Renal cortical epithelial cell (primary cell): Measurements from ENCODE around the gene MYL3. TPM values are rescaled to one million over a fixed set of nuclear protein-coding genes. Genes with fewer than 3 reads are reported as not detected.
A peak's percentile ranks its signal among the peaks of the same experiment; 100 is the strongest.

Experiments
- DNase-seq: peaks from one replicate; pipeline ENCODE4 v3.0.0-alpha.2; 2011; ENCODE audit warnings: low read depth
- total RNA-seq: library from RNA; depleted of rRNA; stranded (reverse); fragments of >200 nt; gene quantifications from 2 replicates; pipeline ENCODE4 v1.2.3, GENCODE V29; 2014

Gene MYL3
- total RNA-seq, 1 donor from 2014 or later = 15.2 TPM

DNA sequence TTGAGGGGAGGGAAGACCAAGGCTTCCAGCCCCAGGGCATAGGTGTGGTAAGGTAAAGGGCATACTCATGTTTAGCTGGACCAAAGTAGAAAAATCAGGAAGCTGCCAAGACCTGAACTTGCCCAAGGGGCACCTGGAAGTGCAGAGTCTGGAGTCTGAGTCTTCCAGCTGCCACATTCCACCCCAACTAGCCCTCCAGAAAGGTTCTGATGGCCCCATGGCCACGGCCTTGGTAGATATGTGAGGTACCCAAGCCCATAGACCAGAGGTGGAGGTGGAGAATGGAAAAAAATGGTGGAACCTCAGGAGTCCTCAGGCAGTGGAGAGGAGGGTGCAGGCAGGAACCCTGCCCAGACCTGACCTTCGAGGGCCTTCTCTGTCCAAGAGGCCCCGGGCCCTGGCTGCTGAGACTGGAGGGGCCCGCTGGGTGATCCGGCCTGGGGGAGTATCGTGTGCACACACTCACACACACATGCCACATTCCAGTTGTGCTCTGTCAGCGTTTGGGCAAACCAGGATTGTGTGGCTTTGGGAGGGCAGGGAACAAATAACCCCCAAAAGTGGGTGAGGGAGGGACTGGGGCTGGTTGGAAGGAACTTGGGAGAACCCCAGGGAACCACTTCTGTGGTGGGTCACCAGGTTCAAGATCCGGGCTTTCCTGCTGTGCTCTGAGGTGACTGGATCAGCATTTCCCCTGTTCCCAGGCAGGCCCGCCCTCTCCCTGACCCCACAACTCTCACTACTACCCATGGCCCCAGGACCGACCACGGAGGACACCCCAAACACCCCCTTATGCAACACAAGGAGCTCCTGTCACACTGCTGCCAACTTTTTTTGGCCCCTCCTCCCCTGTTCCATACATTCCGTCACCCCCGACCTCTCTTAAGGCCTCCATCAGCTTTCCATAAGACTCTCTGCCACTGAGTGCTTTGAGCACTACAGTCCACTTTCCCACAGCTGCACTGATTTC lies 11.6 kb downstream of the MYL3 start:
- DNase-seq = no peak

- no peak for DNase-seq
Observed at GRCh38 chr3:46850468-46850779, 12.8 kb downstream of the MYL3 start.

DNA sequence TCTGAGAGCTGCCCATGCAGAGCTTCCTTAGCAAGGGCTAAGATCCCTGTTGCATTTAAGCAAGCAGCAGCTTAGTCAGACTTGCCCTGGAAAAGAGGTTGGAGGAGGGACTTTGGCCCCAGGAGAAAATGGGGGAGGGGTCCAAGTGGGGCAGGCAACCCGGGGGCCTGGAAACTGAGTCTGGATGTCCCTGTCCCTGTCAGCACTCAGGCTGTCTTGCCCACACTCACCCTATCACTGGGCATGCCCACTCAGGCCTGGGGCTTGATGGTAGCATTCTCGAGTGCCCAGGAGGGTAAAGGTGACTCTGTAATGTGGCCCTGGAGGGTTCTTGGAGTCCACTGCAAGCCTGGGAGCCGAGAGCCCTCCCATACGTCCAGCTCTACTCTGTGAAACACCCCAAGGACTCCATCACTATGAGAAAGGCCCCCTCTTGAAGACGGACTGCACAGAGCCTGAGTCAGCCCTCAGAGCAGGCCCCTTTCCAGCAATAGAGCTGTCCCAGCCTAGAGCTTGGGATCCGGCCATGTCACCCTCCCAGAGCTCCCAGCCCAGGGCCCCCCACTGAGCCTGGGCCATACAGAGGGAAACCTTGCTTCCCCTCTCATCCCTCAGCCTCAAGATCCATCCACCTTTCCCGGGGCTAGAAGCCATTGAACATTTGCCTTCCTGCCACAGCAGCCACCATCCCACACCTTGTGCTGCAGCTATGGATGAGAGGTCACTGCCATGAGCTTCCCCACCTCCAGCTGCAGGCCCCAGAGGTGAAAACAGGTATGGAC lies 13.4 kb downstream of the MYL3 start:
- no peak for DNase-seq

GRCh38 chr3:46849045-46849631 lies 14.1 kb downstream of the MYL3 start:
- no peak for DNase-seq

- DNase-seq = peak; percentile 6
Observed at GRCh38 chr3:46848271-46849044, 14.8 kb downstream of the MYL3 start.

DNA sequence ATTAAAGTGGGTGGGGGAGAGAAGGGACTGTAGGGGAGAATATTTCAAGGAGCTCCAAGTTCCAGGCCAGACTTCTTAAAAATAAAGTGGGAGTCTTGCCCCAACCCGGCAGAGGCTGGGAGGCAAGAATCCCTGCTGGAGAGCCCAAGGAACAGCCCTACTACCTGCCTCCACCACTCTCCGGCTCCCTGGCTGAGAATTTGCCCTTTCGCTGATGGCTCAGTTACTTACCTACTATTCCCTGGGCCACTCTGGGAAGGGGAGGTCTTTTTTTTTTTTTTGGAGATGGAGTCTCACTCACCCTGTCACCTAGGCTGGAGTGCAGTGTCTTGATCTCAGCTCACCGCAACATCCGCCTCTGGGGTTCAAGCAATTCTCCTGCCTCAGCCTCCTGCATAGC lies 15.5 kb downstream of the MYL3 start:
- no peak for DNase-seq

GRCh38 chr3:46846624-46847542 lies 16.4 kb downstream of the MYL3 start:
- DNase-seq = no peak

DNA sequence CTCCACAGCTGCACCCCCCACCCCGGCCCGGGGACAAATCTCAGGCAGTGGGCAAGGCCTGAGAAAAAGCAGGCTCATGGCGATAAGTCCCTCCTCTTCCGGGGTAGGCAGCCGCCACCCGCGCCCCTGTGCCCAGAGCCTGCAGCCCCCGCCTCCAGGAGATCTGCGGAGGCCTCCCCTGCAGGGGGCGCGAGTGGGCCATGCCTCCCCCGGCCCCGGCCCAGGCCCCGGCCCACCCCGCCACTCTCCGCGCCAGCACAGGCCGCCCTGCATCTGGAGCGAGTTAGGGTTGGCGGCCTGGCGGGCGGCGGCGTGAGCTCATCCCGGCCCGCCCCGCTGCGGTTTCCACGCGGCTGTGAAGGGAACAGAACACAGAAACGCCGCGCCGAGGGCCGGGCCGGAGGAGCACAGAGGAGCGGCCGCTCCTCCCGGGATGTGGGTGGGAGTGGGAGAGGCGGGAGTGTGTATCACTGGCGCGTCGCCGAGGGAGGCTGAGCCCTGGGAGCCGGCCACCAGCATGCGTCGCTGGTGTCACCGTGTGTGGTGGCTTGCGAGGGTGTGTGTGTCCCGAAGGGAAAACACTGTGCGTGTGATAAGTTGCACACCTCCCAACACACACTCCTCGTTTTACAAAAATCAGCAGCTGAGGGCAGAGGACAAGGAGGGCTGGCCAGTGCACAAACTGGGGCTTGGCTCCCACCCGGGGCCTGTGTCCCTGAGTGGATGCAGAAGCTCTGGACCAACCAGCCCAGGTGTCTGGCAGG lies 17.2 kb downstream of the MYL3 start:
- DNase-seq = peak; percentile 31

GRCh38 chr3:46845397-46845859 lies 17.8 kb downstream of the MYL3 start:
- DNase-seq = peak; percentile 61

- no peak for DNase-seq
Observed at GRCh38 chr3:46844881-46845312, 18.3 kb downstream of the MYL3 start.

- DNase-seq = no peak
Observed at GRCh38 chr3:46844397-46844796, 18.8 kb downstream of the MYL3 start.

- no peak for DNase-seq
Observed at GRCh38 chr3:46843508-46843907, 19.7 kb downstream of the MYL3 start.

DNA sequence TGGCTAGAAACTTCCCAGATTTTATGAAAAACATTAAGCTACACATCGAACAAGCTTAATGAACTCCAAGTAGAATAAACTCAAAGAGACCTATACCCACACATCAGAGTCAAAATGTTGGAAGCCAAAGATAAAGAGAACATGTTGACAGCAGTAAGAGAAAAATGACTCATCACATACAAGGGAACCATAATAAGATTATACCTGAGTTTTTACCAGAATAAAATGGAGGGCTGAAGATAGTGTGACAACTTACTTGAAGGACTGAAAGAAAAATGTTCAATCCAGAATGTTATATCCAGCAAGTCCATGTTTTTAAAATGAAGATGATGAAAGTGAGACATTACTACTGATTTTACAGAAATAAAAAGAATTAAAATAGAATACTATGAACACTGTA lies 22.8 kb downstream of the MYL3 start:
- DNase-seq = no peak

- DNase-seq = no peak
Observed at GRCh38 chr3:46838301-46838700, 24.9 kb downstream of the MYL3 start.

- no peak for DNase-seq
Observed at GRCh38 chr3:46835491-46835890, 27.8 kb downstream of the MYL3 start.

GRCh38 chr3:46835054-46835453 lies 28.2 kb downstream of the MYL3 start:
- DNase-seq = no peak

DNA sequence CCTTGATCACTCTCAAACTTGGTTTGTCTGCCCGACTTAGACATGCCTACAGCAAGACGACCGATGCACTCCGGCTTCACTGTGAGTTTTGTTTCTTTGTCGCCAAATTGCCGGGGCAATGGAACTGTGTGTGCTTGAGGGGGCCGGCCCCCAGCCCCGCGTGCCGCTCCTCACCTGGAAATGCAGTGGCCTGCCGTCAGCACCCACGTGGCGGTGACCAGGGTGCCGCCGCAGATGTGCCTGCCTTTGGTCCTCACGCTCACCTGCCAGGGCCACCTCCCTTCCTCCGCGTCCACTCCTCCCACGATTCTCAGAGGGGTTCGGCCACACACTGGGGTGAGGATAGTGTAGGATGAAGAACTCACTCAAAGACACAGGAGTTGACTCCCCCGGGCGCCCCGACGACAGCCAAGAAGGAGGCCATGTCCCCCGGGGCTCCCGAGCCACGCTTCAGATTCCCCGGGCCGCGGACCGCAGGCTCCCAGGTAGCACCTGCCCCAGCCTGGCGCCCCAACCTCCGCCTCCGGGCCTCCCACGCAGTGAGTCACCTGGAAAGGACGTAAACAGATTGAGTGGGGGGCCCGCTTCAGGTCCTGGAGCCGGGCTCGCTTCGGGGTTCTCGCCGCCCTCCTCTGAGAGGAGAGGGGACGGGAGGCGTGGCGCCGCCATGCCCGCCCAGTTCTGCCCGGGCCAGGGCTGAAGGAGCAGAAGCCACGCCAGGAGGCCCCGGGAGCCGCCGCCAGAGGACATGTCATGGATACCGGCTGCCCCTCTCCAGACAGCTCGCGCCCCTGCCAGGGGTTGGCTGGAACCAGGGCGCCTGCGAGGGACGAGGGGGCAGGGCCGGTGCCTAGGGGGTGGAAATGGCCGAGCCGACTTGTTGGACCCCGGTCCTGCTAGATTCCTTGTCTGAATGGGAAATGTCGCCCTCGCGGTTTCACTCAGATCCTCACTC lies 29.6 kb downstream of the MYL3 start:
- DNase-seq = no peak

- no peak for DNase-seq
Observed at GRCh38 chr3:46831841-46832240, 31.4 kb downstream of the MYL3 start.

DNA sequence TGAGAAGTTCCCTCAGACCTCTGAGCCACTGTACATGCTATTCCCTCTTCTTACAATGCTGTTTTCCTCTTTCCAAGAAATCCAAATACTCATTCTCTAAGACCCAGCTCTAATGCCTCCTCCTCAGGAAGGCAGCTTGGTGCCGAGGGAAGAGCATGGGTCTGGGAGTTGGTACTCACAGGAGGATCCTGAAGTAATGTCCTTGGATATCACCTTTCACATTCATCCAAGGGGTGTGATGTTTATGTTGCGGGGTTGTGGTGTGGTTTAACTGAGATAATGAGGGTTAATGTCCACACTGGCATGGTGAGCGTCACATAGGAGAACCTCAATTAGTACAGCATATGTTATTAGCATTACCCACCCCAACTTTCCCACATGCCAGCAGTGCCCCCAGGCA lies 31.9 kb downstream of the MYL3 start:
- no peak for DNase-seq
